HepG2 (cell line): Measurements from ENCODE around the gene CTDSP1. TPM values are rescaled to one million over a fixed set of nuclear protein-coding genes. Genes with fewer than 3 reads are reported as not detected.

Experiments
- DNMT3B ChIP-seq: conservative IDR thresholded peaks from 2 replicates; pipeline ENCODE4 v1.6.1; 2016; ENCODE audit warnings: missing biosample characterization, control low read depth
- ESRRA ChIP-seq: sonication (generic); formaldehyde crosslinking; IDR thresholded peaks from 2 replicates; pipeline ENCODE4 v1.5.1; 2020; ENCODE audit warnings: mild to moderate bottlenecking, low read depth, missing genetic modification reagents
- ETS1 ChIP-seq: sonication (generic); formaldehyde crosslinking; IDR thresholded peaks from 2 replicates; pipeline ENCODE4 v1.4.0; 2020; ENCODE audit warnings: missing genetic modification reagents
- KDM6A ChIP-seq: IDR thresholded peaks from 2 replicates; pipeline ENCODE4 v1.6.1; 2016; ENCODE audit warnings: low read depth
- MAFG ChIP-seq: sonication (generic); formaldehyde crosslinking; IDR thresholded peaks from 2 replicates; pipeline ENCODE4 v1.5.1; 2020; ENCODE audit warnings: mild to moderate bottlenecking, missing genetic modification reagents
- MED8 ChIP-seq: sonication (generic); formaldehyde crosslinking; IDR thresholded peaks from 2 replicates; pipeline ENCODE4 v1.8.1; 2023; ENCODE audit warnings: mild to moderate bottlenecking, missing genetic modification reagents; ENCODE audit not compliant: insufficient replicate concordance
- NKX3-1 ChIP-seq: sonication (generic); formaldehyde crosslinking; IDR thresholded peaks from 2 replicates; pipeline ENCODE4 v1.5.0; 2020; ENCODE audit warnings: missing genetic modification reagents
- REL ChIP-seq: sonication (generic); formaldehyde crosslinking; conservative IDR thresholded peaks from 2 replicates; pipeline ENCODE4 v1.8.0; 2022; ENCODE audit warnings: mild to moderate bottlenecking, missing genetic modification reagents, moderate library complexity
- REST ChIP-seq, 2 experiments: IDR thresholded peaks; 2 replicates each; pipeline ENCODE4 v1.6.1; 2011 to 2012; ENCODE audit warnings: low read length in 2 of 2, borderline replicate concordance in 1 of 2, low read depth in 1 of 2, mild to moderate bottlenecking in 1 of 2, moderate library complexity in 1 of 2
- REXO4 ChIP-seq: sonication (generic); formaldehyde crosslinking; IDR thresholded peaks from 2 replicates; pipeline ENCODE4 v1.8.0; 2022; ENCODE audit warnings: missing genetic modification reagents, mild to moderate bottlenecking, borderline replicate concordance
- SIX4 ChIP-seq: sonication (generic); formaldehyde crosslinking; IDR thresholded peaks from 2 replicates; pipeline ENCODE4 v1.4.0; 2020; ENCODE audit warnings: missing genetic modification reagents
- SRSF9 ChIP-seq: fragments of 200-400 bp; formaldehyde crosslinking; IDR thresholded peaks from 2 replicates; pipeline ENCODE4 v1.6.1; 2018; ENCODE audit warnings: borderline replicate concordance, mild to moderate bottlenecking, low read depth, low read length; ENCODE audit not compliant: insufficient read depth, poor library complexity, severe bottlenecking
- STAT5B ChIP-seq: sonication (generic); formaldehyde crosslinking; IDR thresholded peaks from 2 replicates; pipeline ENCODE4 v1.4.0; 2020; ENCODE audit warnings: missing genetic modification reagents
- TEF ChIP-seq: sonication (generic); formaldehyde crosslinking; IDR thresholded peaks from 2 replicates; pipeline ENCODE4 v1.5.0; 2020; ENCODE audit warnings: missing genetic modification reagents
- TERF1 ChIP-seq: sonication (generic); formaldehyde crosslinking; IDR thresholded peaks from 2 replicates; pipeline ENCODE4 v1.8.0; 2022; ENCODE audit warnings: mild to moderate bottlenecking, missing genetic modification reagents, moderate library complexity
- ZBTB33 ChIP-seq: sonication (generic); formaldehyde crosslinking; IDR thresholded peaks from 2 replicates; pipeline ENCODE4 v1.4.0; 2020; ENCODE audit warnings: missing genetic modification reagents
- ZNF337 ChIP-seq: sonication (generic); formaldehyde crosslinking; IDR thresholded peaks from 2 replicates; pipeline ENCODE4 v1.5.1; 2020; ENCODE audit warnings: missing genetic modification reagents, low read depth, mild to moderate bottlenecking, borderline replicate concordance
- ZNF441 ChIP-seq: sonication (generic); formaldehyde crosslinking; IDR thresholded peaks from 2 replicates; pipeline ENCODE4 v1.7.0; 2021; ENCODE audit warnings: missing genetic modification reagents, borderline replicate concordance
- ZNF569 ChIP-seq: sonication (generic); formaldehyde crosslinking; IDR thresholded peaks from 2 replicates; pipeline ENCODE4 v1.5.0; 2020; ENCODE audit warnings: mild to moderate bottlenecking, missing genetic modification reagents, moderate library complexity, borderline replicate concordance
- polyA plus RNA-seq, 8 experiments: library from polyadenylated mRNA; depleted of rRNA in 3 of 8; stranded (reverse) in 7 of 8; unstranded in 1 of 8; fragments of >200 nt; fragmentation: Illumina TruSeq in 4 of 8; extraction: Trizol in 4 of 8; gene quantifications; 2 replicates each; pipeline versions ENCODE4 v1.2.1 to v1.2.3, GENCODE V29; 2011 to 2016; ENCODE audit warnings: low read depth in 4 of 8, missing spikeins in 1 of 8, mixed read lengths in 1 of 8; ENCODE audit not compliant: insufficient read depth in 1 of 8
- total RNA-seq, 5 experiments: library from RNA; depleted of rRNA; stranded (reverse); fragments of >200 nt; fragmentation: Illumina TruSeq; extraction: Trizol; gene quantifications; 2 replicates each; pipeline ENCODE4 v1.2.3, GENCODE V29; 2016; ENCODE audit warnings: low read depth in 1 of 5

CTDSP1 gene
- total and polyA plus RNA-seq, 2 of the 13 experiments (the other 11 are each of a cell fraction or from before 2014, with no cell fraction given): 91.0 to 268 TPM

- TF ChIP-seq TERF1 (CRISPR knock-in tag): no peak
- peak; percentile 48; the same call in 1 of the 2 replicates for TF ChIP-seq ZBTB33 (CRISPR knock-in tag)
- 0 out of 2 replicates have a peak, but pooled peaks have one; percentile 17 for TF ChIP-seq ZNF337
- peak; percentile 77 for TF ChIP-seq NKX3-1
- TF ChIP-seq KDM6A (CRISPR knock-in tag): no peak; the same call in 1 of the 2 replicates
- TF ChIP-seq REL: 0 out of 2 replicates have a peak, but pooled peaks have one; percentile 70
- TF ChIP-seq STAT5B (CRISPR knock-in tag): no peak
- TF ChIP-seq ZNF569: peak; percentile 40; the same call in 1 of the 2 replicates
- TF ChIP-seq DNMT3B: no peak
- TF ChIP-seq ETS1 (CRISPR knock-in tag): peak; percentile 38; the same call in 1 of the 2 replicates
- TF ChIP-seq ESRRA (CRISPR knock-in tag): peak; percentile 92
- peak; percentile 83 for TF ChIP-seq ZNF441 (CRISPR knock-in tag)
- TF ChIP-seq REXO4 (CRISPR knock-in tag): 0 out of 2 replicates have a peak, but pooled peaks have one; percentile 32
- no peak for TF ChIP-seq TEF (CRISPR knock-in tag)
- TF ChIP-seq MAFG: no peak
- no peak for TF ChIP-seq SRSF9
- peak; percentile 57; the same call in 1 of the 2 replicates for TF ChIP-seq SIX4
- TF ChIP-seq REST (IDR thresholded peaks at IDR 0.05; ENCODE audit: borderline replicate concordance in 1 of 2, low read depth in 1 of 2, low read length in 2 of 2): peak in 1 of 2 experiments; percentile 57; a peak in 1 of 4 replicates
- peak; percentile 92 for TF ChIP-seq MED8 (CRISPR knock-in tag)
These were observed 3.6 kb upstream of the CTDSP1 start (continued) for GRCh38 chr2:218395826-218396687.
